ENCODE results near the gene TNFRSF17. TPM values are rescaled to one million over a fixed set of nuclear protein-coding genes. Genes with fewer than 3 reads are reported as not detected.

TNFRSF17 gene
- total and polyA plus RNA-seq, 9 of the 15 experiments (the other 6 are each of a cell fraction or from before 2014, with no cell fraction given) = not detected

- TF ChIP-seq ZNF347 (CRISPR knock-in tag; IDR thresholded peaks at IDR 0.05; ENCODE audit: low read depth) (no peak), TGIF2 (CRISPR knock-in tag; IDR thresholded peaks at IDR 0.05) (no peak), C11orf30 (IDR thresholded peaks at IDR 0.05; ENCODE audit: low read depth) (peak; percentile 79), ARID3A (IDR thresholded peaks at IDR 0.05; ENCODE audit: borderline replicate concordance, low read depth, low read length) (no peak), ZNF695 (CRISPR knock-in tag; IDR thresholded peaks at IDR 0.05) (no peak), KLF10 (CRISPR knock-in tag; IDR thresholded peaks at IDR 0.05) (no peak), ZBTB40 (IDR thresholded peaks at IDR 0.05) (peak; percentile 25; the same call in 1 of the 2 replicates), ZBTB40 (CRISPR knock-in tag; IDR thresholded peaks at IDR 0.05) (no peak), STAT5A (IDR thresholded peaks at IDR 0.05; ENCODE audit: borderline replicate concordance, low read length) (no peak), RFX7 (CRISPR knock-in tag; IDR thresholded peaks at IDR 0.05) (no peak), EWSR1 (IDR thresholded peaks at IDR 0.05; ENCODE audit: borderline replicate concordance, low read depth, partially characterized antibody) (no peak), PML (IDR thresholded peaks at IDR 0.05; ENCODE audit: low read length) (no peak), HDAC2 (IDR thresholded peaks at IDR 0.05) (no peak), ZNF586 (CRISPR knock-in tag; conservative IDR thresholded peaks at IDR 0.05) (no peak), RNF2 (IDR thresholded peaks at IDR 0.05) (no peak), FOXK2 (conservative IDR thresholded peaks at IDR 0.05 in 1 of 2, IDR thresholded peaks at IDR 0.05 in 1 of 2; ENCODE audit: low read depth in 2 of 2) (0 out of 4 replicates have a peak, but pooled peaks of 1 of the 2 experiments have one; percentile 37), ZNF75A (CRISPR knock-in tag; IDR thresholded peaks at IDR 0.05) (no peak)
- TF ChIP-seq, protein P1, sequence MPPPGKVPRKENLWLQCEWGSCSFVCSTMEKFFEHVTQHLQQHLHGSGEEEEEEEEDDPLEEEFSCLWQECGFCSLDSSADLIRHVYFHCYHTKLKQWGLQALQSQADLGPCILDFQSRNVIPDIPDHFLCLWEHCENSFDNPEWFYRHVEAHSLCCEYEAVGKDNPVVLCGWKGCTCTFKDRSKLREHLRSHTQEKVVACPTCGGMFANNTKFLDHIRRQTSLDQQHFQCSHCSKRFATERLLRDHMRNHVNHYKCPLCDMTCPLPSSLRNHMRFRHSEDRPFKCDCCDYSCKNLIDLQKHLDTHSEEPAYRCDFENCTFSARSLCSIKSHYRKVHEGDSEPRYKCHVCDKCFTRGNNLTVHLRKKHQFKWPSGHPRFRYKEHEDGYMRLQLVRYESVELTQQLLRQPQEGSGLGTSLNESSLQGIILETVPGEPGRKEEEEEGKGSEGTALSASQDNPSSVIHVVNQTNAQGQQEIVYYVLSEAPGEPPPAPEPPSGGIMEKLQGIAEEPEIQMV (tag; conservative IDR thresholded peaks at IDR 0.05; ENCODE audit: low read depth) = no peak
These were observed 12.5 kb downstream of the TNFRSF17 start (continued) for GRCh38 chr16:11977376-11978041.

All from K562 (cell line).